Panc1 (cell line): ENCODE data around the gene CFAP298. TPM values are rescaled to one million over a fixed set of nuclear protein-coding genes. Genes with fewer than 3 reads are reported as not detected.
"Not testable (repeated sequence)": the region's sequence is repeated elsewhere in the genome, so short reads cannot be mapped to it uniquely, and the experiment has no call there.

ENCODE experiments used
- ATAC-seq: fragments of 200-7000 bp; cut with Tn5 transposase; 2 replicates; pipeline ENCODE4 v1.9.1; 2020; ENCODE audit warnings: mild to moderate bottlenecking, moderate library complexity
- BruUV-seq: library from RNA; stranded (reverse); fragments of 400-500 nt; replicated peaks from 2 replicates; lab custom pipeline; 2021; lab: Mats Ljungman, UMichigan
- CTCF ChIA-PET: fragments of 300-600 bp; sonication (Branson Sonifier 250); formaldehyde crosslinking; loops from one replicate; lab custom pipeline; 2022; ENCODE audit warnings: antibody characterized with exemption; lab: Charles Lee
- POLR2A ChIA-PET: fragments of 300-600 bp; sonication (Branson Sonifier 250); formaldehyde crosslinking; loops from one replicate; lab custom pipeline; 2022; ENCODE audit warnings: antibody characterized with exemption; lab: Charles Lee
- DNase-seq: peaks from one replicate; pipeline ENCODE4 v3.0.0-alpha.2; 2010; ENCODE audit warnings: low read depth, low spot score
- H3K27ac ChIP-seq: 2 replicates; pipeline ENCODE4 v1.5.1; 2011; ENCODE audit warnings: mild to moderate bottlenecking, low read length, inconsistent platforms
- H3K27me3 ChIP-seq: fragments of 200-500 bp; sonication (Bioruptor generic); 2 replicates; pipeline ENCODE4 v1.6.0; 2014; ENCODE audit warnings: low read length, inconsistent platforms; ENCODE audit not compliant: control insufficient read depth, insufficient read depth
- H3K36me3 ChIP-seq: fragments of 200-500 bp; sonication (Bioruptor generic); 2 replicates; pipeline ENCODE4 v1.5.1; 2014; ENCODE audit warnings: inconsistent platforms, mild to moderate bottlenecking, low read length, moderate library complexity; ENCODE audit not compliant: control insufficient read depth, insufficient read depth
- H3K4me1 ChIP-seq: 2 replicates; pipeline ENCODE4 v1.5.1; 2011; ENCODE audit warnings: inconsistent platforms, mild to moderate bottlenecking, low read length, moderate library complexity; ENCODE audit not compliant: control insufficient read depth, insufficient read depth
- H3K4me3 ChIP-seq, 2 experiments: 2 replicates each; pipeline ENCODE4 v1.5.1; 2011 to 2012; ENCODE audit warnings: low read depth in 2 of 2, low read length in 2 of 2, mild to moderate bottlenecking in 2 of 2, inconsistent platforms in 1 of 2, moderate library complexity in 1 of 2
- H3K9me3 ChIP-seq: fragments of 200-500 bp; sonication (Bioruptor generic); 2 replicates; pipeline ENCODE4 v1.5.1; 2014; ENCODE audit warnings: low read depth, mild to moderate bottlenecking, inconsistent platforms, low read length, moderate library complexity; ENCODE audit not compliant: control insufficient read depth, insufficient read depth
- POLR2AphosphoS5 ChIP-seq: IDR thresholded peaks from 2 replicates; pipeline ENCODE4 v1.6.1; 2012; ENCODE audit warnings: mild to moderate bottlenecking, low read depth, low read length, moderate library complexity
- SIN3A ChIP-seq: IDR thresholded peaks from 2 replicates; pipeline ENCODE4 v1.6.1; 2012; ENCODE audit warnings: low read depth, mild to moderate bottlenecking, low read length, moderate library complexity, borderline replicate concordance; ENCODE audit not compliant: insufficient read depth
- TCF7L2 ChIP-seq: IDR thresholded peaks from 2 replicates; pipeline ENCODE4 v1.6.1; 2011; ENCODE audit warnings: mild to moderate bottlenecking, low read depth, low read length, inconsistent platforms
- in situ Hi-C: cut with HindIII; loops from 2 replicates; pipeline ENCODE4 v1.10.0; 2016; ENCODE audit warnings: low sequenced_read_pairs, low pct_unique_long_range_greater_than_20kb
- intact Hi-C: fragments of 100-400 bp; cut with micrococcal nuclease; formaldehyde crosslinking; loops from one replicate; pipeline ENCODE4 v1.10.0; 2022; ENCODE audit not compliant: unreplicated experiment
- total RNA-seq: library from RNA; stranded (reverse); gene quantifications from one replicate; pipeline ENCODE4 v1.2.1, GENCODE V29; 2021; ENCODE audit not compliant: unreplicated experiment
- TF ChIP-seq, protein P1 (sequence below): fragments of 450-650 bp; IDR thresholded peaks from 2 replicates; pipeline ENCODE4 v1.5.1; 2017; ENCODE audit warnings: mild to moderate bottlenecking
- TF ChIP-seq, protein P2 (sequence below), 2 experiments: IDR thresholded peaks; 2 replicates each; pipeline ENCODE4 v1.6.1; 2011 to 2012; ENCODE audit warnings: low read depth in 2 of 2, control low read depth in 1 of 2, low read length in 1 of 2, mild to moderate bottlenecking in 1 of 2, moderate library complexity in 1 of 2; ENCODE audit not compliant: insufficient read depth in 1 of 2

CFAP298 gene
- total RNA-seq, 1 experiment from 2014 or later: 42.0 TPM

DNA sequence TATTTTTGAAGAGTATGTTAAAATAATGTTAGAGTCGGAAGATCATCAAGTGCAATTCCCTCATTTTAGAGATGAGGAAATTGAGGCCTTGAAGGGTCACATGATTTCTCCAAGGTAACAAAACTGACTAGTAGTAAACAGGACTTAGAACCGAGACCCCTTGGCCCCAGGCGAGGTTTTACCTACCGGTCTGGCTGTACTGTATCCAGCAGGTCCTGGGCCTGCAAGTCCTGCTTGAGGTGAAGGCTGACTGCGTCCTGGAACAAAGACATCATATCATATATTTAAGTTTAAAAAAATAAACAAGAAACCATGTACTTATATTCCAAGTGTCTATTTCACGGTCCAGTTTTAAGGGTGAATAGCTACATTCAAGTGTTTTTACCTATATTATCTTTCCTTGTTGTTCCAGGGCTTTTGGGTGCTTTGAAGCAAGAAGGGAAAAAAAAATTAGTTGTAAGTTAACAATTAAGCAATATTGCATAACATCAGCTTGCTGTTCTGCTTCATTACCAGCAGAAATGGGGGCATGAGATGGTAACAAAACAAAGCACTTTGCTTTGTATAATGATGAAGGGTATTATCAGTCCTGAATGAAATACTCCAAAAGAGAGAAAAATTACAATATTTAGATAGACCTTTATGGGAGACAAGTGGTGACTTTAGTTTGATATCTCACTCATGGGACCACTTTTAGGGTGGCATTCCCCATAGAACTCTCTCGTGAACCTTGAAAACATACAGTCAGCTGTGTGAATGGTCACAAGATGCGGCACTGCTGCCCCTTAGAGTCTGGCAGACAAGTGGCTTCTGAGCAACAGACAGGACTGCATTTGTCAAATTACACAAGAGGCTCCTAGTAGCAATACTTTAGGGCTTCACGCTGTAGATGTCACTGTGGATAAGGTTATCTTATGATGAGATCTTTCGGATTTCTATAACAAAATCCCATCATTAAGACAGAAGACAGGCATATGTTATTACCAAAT lies 29.8 kb upstream of the CFAP298 start:
- ATAC-seq: no peak
- DNase-seq: no peak
- Histone ChIP-seq H3K27ac (no peak overlapping the region), H3K4me3 (no peak overlapping the region), H3K27me3 (no peaks in the 10 kb centered on the region), H3K4me1 (no peaks in the 10 kb centered on the region), H3K36me3 (no peaks in the 10 kb centered on the region; the same call in 1 of the 2 replicates), H3K9me3 (no peaks in the 10 kb centered on the region)
- no peak for TF ChIP-seq SIN3A
- no peak for TF ChIP-seq TCF7L2
- TF ChIP-seq POLR2AphosphoS5: no peak
- TF ChIP-seq, protein P1, sequence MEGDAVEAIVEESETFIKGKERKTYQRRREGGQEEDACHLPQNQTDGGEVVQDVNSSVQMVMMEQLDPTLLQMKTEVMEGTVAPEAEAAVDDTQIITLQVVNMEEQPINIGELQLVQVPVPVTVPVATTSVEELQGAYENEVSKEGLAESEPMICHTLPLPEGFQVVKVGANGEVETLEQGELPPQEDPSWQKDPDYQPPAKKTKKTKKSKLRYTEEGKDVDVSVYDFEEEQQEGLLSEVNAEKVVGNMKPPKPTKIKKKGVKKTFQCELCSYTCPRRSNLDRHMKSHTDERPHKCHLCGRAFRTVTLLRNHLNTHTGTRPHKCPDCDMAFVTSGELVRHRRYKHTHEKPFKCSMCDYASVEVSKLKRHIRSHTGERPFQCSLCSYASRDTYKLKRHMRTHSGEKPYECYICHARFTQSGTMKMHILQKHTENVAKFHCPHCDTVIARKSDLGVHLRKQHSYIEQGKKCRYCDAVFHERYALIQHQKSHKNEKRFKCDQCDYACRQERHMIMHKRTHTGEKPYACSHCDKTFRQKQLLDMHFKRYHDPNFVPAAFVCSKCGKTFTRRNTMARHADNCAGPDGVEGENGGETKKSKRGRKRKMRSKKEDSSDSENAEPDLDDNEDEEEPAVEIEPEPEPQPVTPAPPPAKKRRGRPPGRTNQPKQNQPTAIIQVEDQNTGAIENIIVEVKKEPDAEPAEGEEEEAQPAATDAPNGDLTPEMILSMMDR: no peak
- TF ChIP-seq, protein P2, sequence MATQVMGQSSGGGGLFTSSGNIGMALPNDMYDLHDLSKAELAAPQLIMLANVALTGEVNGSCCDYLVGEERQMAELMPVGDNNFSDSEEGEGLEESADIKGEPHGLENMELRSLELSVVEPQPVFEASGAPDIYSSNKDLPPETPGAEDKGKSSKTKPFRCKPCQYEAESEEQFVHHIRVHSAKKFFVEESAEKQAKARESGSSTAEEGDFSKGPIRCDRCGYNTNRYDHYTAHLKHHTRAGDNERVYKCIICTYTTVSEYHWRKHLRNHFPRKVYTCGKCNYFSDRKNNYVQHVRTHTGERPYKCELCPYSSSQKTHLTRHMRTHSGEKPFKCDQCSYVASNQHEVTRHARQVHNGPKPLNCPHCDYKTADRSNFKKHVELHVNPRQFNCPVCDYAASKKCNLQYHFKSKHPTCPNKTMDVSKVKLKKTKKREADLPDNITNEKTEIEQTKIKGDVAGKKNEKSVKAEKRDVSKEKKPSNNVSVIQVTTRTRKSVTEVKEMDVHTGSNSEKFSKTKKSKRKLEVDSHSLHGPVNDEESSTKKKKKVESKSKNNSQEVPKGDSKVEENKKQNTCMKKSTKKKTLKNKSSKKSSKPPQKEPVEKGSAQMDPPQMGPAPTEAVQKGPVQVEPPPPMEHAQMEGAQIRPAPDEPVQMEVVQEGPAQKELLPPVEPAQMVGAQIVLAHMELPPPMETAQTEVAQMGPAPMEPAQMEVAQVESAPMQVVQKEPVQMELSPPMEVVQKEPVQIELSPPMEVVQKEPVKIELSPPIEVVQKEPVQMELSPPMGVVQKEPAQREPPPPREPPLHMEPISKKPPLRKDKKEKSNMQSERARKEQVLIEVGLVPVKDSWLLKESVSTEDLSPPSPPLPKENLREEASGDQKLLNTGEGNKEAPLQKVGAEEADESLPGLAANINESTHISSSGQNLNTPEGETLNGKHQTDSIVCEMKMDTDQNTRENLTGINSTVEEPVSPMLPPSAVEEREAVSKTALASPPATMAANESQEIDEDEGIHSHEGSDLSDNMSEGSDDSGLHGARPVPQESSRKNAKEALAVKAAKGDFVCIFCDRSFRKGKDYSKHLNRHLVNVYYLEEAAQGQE (IDR thresholded peaks at IDR 0.05; ENCODE audit: insufficient read depth in 1 of 2, low read depth in 2 of 2, low read length in 1 of 2): no peak
- ChIA-PET POLR2A (no interaction called here), CTCF (interaction anchor here (0.7 kb wide), 1 partner anchor 129 kb away, joined by 3 read pairs; no protein-coding TSS in a partner anchor)
- no TSS peak for BruUV-seq
- intact Hi-C loops (no loop called here), in situ Hi-C loops (no loop called here)

DNA sequence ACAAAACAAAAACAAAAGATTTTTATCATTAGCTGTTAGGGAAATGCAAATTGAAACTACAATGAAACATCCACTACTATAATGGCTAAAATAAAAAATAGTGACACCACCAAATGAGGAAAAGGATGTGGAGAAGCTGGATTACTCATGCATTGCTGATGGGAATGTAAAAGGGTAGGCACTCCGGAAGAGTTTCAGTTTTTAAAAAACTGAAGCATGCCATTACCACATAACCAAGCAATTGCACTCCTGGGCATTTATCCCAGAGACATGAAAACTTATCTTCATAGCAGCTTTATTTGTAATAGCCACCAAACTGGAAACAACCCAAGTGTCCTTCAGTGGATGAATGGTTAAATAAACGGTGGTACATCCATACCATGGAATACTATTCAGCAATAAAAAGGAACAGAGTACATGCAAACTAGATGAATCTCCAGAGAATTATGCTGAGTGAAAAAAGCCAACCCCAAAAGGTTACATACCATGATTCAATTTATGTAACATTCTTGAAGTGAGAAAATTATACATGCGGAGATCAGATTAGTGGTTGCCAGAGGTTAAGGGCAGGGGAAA lies 14.5 kb upstream of the CFAP298 start:
- Histone ChIP-seq H3K27ac (no peak overlapping the region), H3K27me3 (no peaks in the 10 kb centered on the region), H3K9me3 (no peaks in the 10 kb centered on the region), H3K4me1 (no peaks in the 10 kb centered on the region), H3K36me3 (no peaks in the 10 kb centered on the region), H3K4me3 (no peak overlapping the region)
- DNase-seq (no peak), ATAC-seq (no peak)
- BruUV-seq: no TSS peak
- ChIA-PET POLR2A (no interaction called here), CTCF (no interaction called here)
- in situ Hi-C loops: no loop called here
- intact Hi-C loops: no loop called here
- TF ChIP-seq, protein P1: no peak
- no peak for TF ChIP-seq TCF7L2
- TF ChIP-seq POLR2AphosphoS5: no peak
- TF ChIP-seq, protein P2 (IDR thresholded peaks at IDR 0.05; ENCODE audit: insufficient read depth in 1 of 2, low read depth in 2 of 2, low read length in 1 of 2): no peak
- TF ChIP-seq SIN3A: no peak

DNA sequence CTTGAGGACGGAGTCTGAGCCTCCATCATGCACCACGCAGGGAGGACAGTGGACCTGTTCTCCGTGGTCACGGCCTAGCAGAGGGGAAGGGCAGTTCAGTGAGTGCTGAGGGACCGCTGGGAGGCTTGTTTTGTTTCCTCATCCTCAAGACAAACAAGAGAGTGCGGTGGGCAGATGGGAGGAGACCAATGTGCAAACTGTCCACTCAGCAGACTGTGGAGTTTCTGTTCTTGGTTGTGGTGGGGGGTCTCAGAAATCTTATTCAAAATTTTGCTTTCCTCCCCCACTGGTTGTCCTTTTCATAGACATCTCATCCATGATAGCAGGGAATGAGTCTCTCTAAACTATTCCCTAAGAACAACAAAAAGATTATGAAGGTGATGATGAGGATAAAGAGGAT lies 6.0 kb upstream of the CFAP298 start:
- H3K4me1 ChIP-seq, CTCF ChIA-PET, H3K36me3 ChIP-seq, H3K9me3 ChIP-seq, H3K4me3 ChIP-seq, in situ Hi-C loops, DNase-seq, H3K27me3 ChIP-seq, intact Hi-C loops, BruUV-seq, ATAC-seq, H3K27ac ChIP-seq, POLR2A ChIA-PET: not testable (repeated sequence)
